ENCODE data around the gene ODAD3. TPM values are rescaled to one million over a fixed set of nuclear protein-coding genes. Genes with fewer than 3 reads are reported as not detected.
A peak's percentile ranks its signal among the peaks of the same experiment; 100 is the strongest.

The ODAD3 gene
- total RNA-seq, 1 experiment from 2014 or later = 0.52 TPM

- H4K20me1 ChIP-seq (ENCODE audit: insufficient read depth) = no peaks in the 10 kb centered on the region
- peak overlapping the region; percentile 5 to 33; a peak in 2 of 4 replicates for H3K4me3 ChIP-seq (replicated peaks in 1 of 2; ENCODE audit: low read depth in 1 of 2, low read length in 2 of 2)
- ChIA-PET RAD21 (ENCODE audit: low non-redundant PET in 1 of 2, low total read pairs in 2 of 2, uncharacterized antibody in 2 of 2, unreplicated experiment in 2 of 2) (no interaction called here), POLR2A (interaction anchor here (0.7 kb wide), 1 partner anchor 181 kb away, joined by 3 read pairs; the partner anchor contains the start of gene ELOF1), CTCF (interaction anchor here (1.5 kb wide), 1 partner anchor 85 kb away, joined by 8 read pairs; no protein-coding TSS in a partner anchor)
- no peaks in the 10 kb centered on the region for H3K9me3 ChIP-seq (ENCODE audit: control insufficient read depth in 1 of 2, insufficient read depth in 1 of 2, low read depth in 1 of 2, low read length in 2 of 2)
- peaks cover 7% of the 10 kb centered on the region; the same call in 1 of the 2 replicates for H3K79me2 ChIP-seq (ENCODE audit: insufficient read depth, low read length)
- H3K27me3 ChIP-seq (ENCODE audit: insufficient read depth, low read length) = no peaks in the 10 kb centered on the region
- H3K9ac ChIP-seq (ENCODE audit: low read length) = peak overlapping the region; percentile 51
- no peak for DNase-seq (ENCODE audit: low read depth, low spot score)
- no peaks in the 10 kb centered on the region for H3K9me2 ChIP-seq (ENCODE audit: insufficient read depth)
- no peak for TF ChIP-seq ZNF274 (IDR thresholded peaks at IDR 0.05; ENCODE audit: low read depth, low read length)
- no peak for TF ChIP-seq SP1 (IDR thresholded peaks at IDR 0.05; ENCODE audit: low read depth)
- peak; percentile 35 for TF ChIP-seq YY1 (IDR thresholded peaks at IDR 0.05; ENCODE audit: extremely low read depth, insufficient replicate concordance, low read depth, low read length)
- peak in 2 of 3 experiments; percentile 68 to 75; a peak in 4 of 6 replicates for TF ChIP-seq CTCF (IDR thresholded peaks at IDR 0.05 in 2 of 3, conservative IDR thresholded peaks at IDR 0.05 in 1 of 3; ENCODE audit: borderline replicate concordance in 1 of 3, insufficient read depth in 1 of 3, low read depth in 2 of 3, low read length in 2 of 3)
- TF ChIP-seq POLR2A (IDR thresholded peaks at IDR 0.05; ENCODE audit: borderline replicate concordance, extremely low read depth, insufficient read depth, insufficient read length) = no peak
- TF ChIP-seq, protein P1, sequence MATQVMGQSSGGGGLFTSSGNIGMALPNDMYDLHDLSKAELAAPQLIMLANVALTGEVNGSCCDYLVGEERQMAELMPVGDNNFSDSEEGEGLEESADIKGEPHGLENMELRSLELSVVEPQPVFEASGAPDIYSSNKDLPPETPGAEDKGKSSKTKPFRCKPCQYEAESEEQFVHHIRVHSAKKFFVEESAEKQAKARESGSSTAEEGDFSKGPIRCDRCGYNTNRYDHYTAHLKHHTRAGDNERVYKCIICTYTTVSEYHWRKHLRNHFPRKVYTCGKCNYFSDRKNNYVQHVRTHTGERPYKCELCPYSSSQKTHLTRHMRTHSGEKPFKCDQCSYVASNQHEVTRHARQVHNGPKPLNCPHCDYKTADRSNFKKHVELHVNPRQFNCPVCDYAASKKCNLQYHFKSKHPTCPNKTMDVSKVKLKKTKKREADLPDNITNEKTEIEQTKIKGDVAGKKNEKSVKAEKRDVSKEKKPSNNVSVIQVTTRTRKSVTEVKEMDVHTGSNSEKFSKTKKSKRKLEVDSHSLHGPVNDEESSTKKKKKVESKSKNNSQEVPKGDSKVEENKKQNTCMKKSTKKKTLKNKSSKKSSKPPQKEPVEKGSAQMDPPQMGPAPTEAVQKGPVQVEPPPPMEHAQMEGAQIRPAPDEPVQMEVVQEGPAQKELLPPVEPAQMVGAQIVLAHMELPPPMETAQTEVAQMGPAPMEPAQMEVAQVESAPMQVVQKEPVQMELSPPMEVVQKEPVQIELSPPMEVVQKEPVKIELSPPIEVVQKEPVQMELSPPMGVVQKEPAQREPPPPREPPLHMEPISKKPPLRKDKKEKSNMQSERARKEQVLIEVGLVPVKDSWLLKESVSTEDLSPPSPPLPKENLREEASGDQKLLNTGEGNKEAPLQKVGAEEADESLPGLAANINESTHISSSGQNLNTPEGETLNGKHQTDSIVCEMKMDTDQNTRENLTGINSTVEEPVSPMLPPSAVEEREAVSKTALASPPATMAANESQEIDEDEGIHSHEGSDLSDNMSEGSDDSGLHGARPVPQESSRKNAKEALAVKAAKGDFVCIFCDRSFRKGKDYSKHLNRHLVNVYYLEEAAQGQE (IDR thresholded peaks at IDR 0.05; ENCODE audit: low read depth) = no peak
- TF ChIP-seq ELF1 (IDR thresholded peaks at IDR 0.05; ENCODE audit: borderline replicate concordance, low read depth) = no peak
- TF ChIP-seq EZH2phosphoT487 (IDR thresholded peaks at IDR 0.05; ENCODE audit: borderline replicate concordance) = no peak
- TF ChIP-seq EZH2 (IDR thresholded peaks at IDR 0.05) = no peak
- H3K4me1 ChIP-seq (ENCODE audit: control insufficient read depth in 1 of 2, insufficient read depth in 2 of 2, low read length in 2 of 2) = peaks cover 56 to 84% of the 10 kb centered on the region in 2 experiments
- peak overlapping the region; percentile 97 for H3K4me2 ChIP-seq (ENCODE audit: low read length)
- no TSS peak for BruUV-seq (replicated peaks)
- H2AFZ ChIP-seq (ENCODE audit: low read depth, low read length, poor library complexity, severe bottlenecking) = no peak overlapping the region
- intact Hi-C loops (cut with micrococcal nuclease) = loop anchor here (1.0 kb wide), 1 partner anchor 68 kb away; no protein-coding TSS in a partner anchor
- no peaks in the 10 kb centered on the region for H3K36me3 ChIP-seq (ENCODE audit: control insufficient read depth in 1 of 2, insufficient read depth in 2 of 2, low read length in 2 of 2)
- ATAC-seq = no peak
- peak overlapping the region; percentile 72 for H3K27ac ChIP-seq (ENCODE audit: low read depth, low read length)
These were observed 56.4 kb downstream of the ODAD3 start for GRCh38 chr19:11378319-11379189.
